Tibial nerve (tissue), 4 donors: ENCODE results near the gene BAD. TPM values are rescaled to one million over a fixed set of nuclear protein-coding genes. Genes with fewer than 3 reads are reported as not detected.

Experiments used
- DNase-seq, 2 donors: peaks; one replicate each; pipeline ENCODE4 v3.0.0-alpha.2; 2019; ENCODE audit warnings: low spot score in 2 of 2
- H3K27ac ChIP-seq, 4 donors: fragments of 200-600 bp; sonication (generic) in 3 of 4; one replicate each; pipeline ENCODE4 v1.5.1; 2017 to 2019; ENCODE audit warnings: mild to moderate bottlenecking in 1 of 4
- H3K27me3 ChIP-seq, 2 donors: fragments of 200-600 bp; sonication (generic) in 1 of 2; one replicate each; pipeline versions ENCODE4 v1.5.1 to v1.6.0; 2017 to 2019
- H3K36me3 ChIP-seq, 3 donors: fragments of 200-600 bp; sonication (generic); one replicate each; pipeline ENCODE4 v1.5.1; 2018 to 2019
- H3K4me1 ChIP-seq, 4 donors: fragments of 200-600 bp; sonication (generic) in 3 of 4; one replicate each; pipeline ENCODE4 v1.5.1; 2017 to 2019
- H3K4me3 ChIP-seq, 4 donors: fragments of 200-600 bp; sonication (generic) in 3 of 4; one replicate each; pipeline ENCODE4 v1.5.1; 2017 to 2019; ENCODE audit warnings: mild to moderate bottlenecking in 1 of 4, moderate library complexity in 1 of 4
- H3K9me3 ChIP-seq, 4 donors: fragments of 200-600 bp; sonication (generic) in 3 of 4; one replicate each; pipeline ENCODE4 v1.5.1; 2017 to 2019
- CTCF ChIP-seq, 5 experiments: fragments of 200-600 bp in 3 of 5; fragments of 450-650 bp in 2 of 5; sonication (generic) in 3 of 5; IDR thresholded peaks; one replicate each; pipeline ENCODE4 v1.5.1; 2016 to 2019; ENCODE audit warnings: antibody characterized with exemption in 5 of 5, mild to moderate bottlenecking in 3 of 5, moderate library complexity in 2 of 5
- EP300 ChIP-seq, 2 donors: sonication (generic); formaldehyde crosslinking; IDR thresholded peaks; one replicate each; pipeline ENCODE4 v1.6.1; 2017; ENCODE audit warnings: antibody characterized with exemption in 2 of 2, mild to moderate bottlenecking in 1 of 2
- POLR2A ChIP-seq, 2 donors: fragments of 450-650 bp; IDR thresholded peaks; one replicate each; pipeline ENCODE4 v1.6.1; 2017; ENCODE audit warnings: antibody characterized with exemption in 2 of 2, mild to moderate bottlenecking in 2 of 2, moderate library complexity in 2 of 2
- WGBS, 2 donors: methylation state at CpG; one replicate each; pipeline ENCODE4 v1.1.5; 2018; 5-methylcytosine and 5-hydroxymethylcytosine counted together
- total RNA-seq, 4 donors: library from RNA; depleted of rRNA; stranded (reverse); fragments of >200 nt; gene quantifications; one replicate each; pipeline ENCODE4 v1.1.0, GENCODE V29; 2016

BAD gene
- total RNA-seq, 4 donors from 2014 or later, result 110 to 143 (median 124) TPM

DNA sequence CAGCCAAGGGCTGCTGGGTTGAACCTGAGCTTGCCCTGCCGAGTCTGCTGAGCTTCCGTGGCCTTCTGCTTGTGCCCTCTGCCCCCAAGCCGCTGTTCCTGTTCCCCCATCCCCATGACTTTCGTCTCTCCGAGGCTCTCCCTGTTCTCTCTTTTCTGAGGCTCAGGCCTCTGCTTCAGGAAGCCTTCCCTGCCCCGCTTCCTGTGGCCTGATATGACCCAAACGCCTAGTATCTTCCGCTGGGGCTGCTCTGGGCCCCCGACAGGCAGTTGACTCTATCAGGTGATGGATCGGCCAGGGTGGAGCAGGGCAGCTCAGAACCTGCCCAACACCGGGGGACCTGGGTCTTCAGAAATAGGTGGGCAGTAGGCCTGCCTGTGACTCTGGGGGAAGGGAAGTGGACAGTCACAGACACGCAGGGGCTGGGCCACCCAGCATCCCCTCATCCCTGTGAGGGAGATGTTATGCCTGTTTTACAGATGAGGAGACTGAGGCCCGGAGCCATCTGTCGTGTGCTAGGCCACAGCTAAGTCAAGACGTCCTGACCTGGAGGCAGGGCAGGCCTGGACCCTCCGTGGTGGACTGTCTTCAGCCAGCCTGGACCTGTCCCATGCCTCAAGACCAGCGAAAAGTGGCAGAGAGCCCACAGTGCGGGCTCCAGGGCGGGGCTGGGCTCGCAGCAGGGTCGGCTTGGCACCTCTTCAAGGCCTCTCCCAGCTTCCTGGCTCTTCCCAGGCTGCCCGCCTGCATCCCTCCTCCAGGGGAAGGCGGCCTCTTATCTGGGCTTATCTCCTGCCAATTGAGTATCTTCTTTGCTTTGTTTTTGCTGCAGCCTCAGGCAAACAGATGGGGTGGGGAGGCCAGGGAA is 16.2 kb downstream of the BAD start:
- peaks cover 0 to 38% (median 25%) of the 10 kb centered on the region in 4 donors for H3K4me1 ChIP-seq
- no peak for TF ChIP-seq EP300 (IDR thresholded peaks at IDR 0.05)
- peaks cover 0 to 41% (median 0%) of the 10 kb centered on the region in 3 donors for H3K36me3 ChIP-seq
- DNase-seq, result peak; percentile 32 to 44
- no peaks in the 10 kb centered on the region for H3K9me3 ChIP-seq
- H3K27me3 ChIP-seq, result no peaks in the 10 kb centered on the region
- H3K27ac ChIP-seq, result peak overlapping the region; percentile 29 to 96 (median 93)
- H3K4me3 ChIP-seq, result peak overlapping the region in 3 of 4 donors; percentile 71 to 98 (median 96)
- WGBS, 2 donors, result 41 to 44% methylated on average over 23 of the region's 23 CpGs

GRCh38 chr11:64267207-64267945 is 17.1 kb downstream of the BAD start:
- TF ChIP-seq EP300 (IDR thresholded peaks at IDR 0.05) (no peak), CTCF (IDR thresholded peaks at IDR 0.05) (no peak)
- Histone ChIP-seq H3K27me3 (no peaks in the 10 kb centered on the region), H3K27ac (peak overlapping the region; percentile 29 to 96 (median 93)), H3K9me3 (no peaks in the 10 kb centered on the region), H3K36me3 (peaks cover 0 to 50% (median 0%) of the 10 kb centered on the region in 3 donors), H3K4me3 (no peak overlapping the region), H3K4me1 (peaks cover 0 to 36% (median 25%) of the 10 kb centered on the region in 4 donors)
- DNase-seq, result no peak
- 76 to 77% methylated on average over 27 of the region's 27 CpGs for WGBS, 2 donors

- Histone ChIP-seq H3K4me3 (no peak overlapping the region), H3K27me3 (no peaks in the 10 kb centered on the region), H3K4me1 (peaks cover 0 to 27% (median 21%) of the 10 kb centered on the region in 4 donors), H3K36me3 (peaks cover 0 to 60% (median 0%) of the 10 kb centered on the region in 3 donors), H3K9me3 (no peaks in the 10 kb centered on the region), H3K27ac (no peak overlapping the region)
- 87 to 90% methylated on average over 13 to 15 of the region's 15 CpGs for WGBS, 2 donors
- DNase-seq, result no peak
- TF ChIP-seq CTCF (IDR thresholded peaks at IDR 0.05) (no peak), EP300 (IDR thresholded peaks at IDR 0.05) (no peak), POLR2A (IDR thresholded peaks at IDR 0.05) (no peak)
Measured at GRCh38 chr11:64266339-64266738, 18.1 kb downstream of the BAD start.

GRCh38 chr11:64265176-64266160 is 19.0 kb downstream of the BAD start:
- TF ChIP-seq POLR2A (IDR thresholded peaks at IDR 0.05) (no peak), EP300 (IDR thresholded peaks at IDR 0.05) (no peak), CTCF (IDR thresholded peaks at IDR 0.05) (no peak)
- H3K27me3 ChIP-seq, result no peaks in the 10 kb centered on the region
- H3K4me3 ChIP-seq, result no peak overlapping the region
- peaks cover 0 to 67% (median 0%) of the 10 kb centered on the region in 3 donors for H3K36me3 ChIP-seq
- no peaks in the 10 kb centered on the region for H3K9me3 ChIP-seq
- 91% methylated on average over 33 of the region's 35 CpGs for WGBS, 2 donors
- no peak overlapping the region for H3K27ac ChIP-seq
- DNase-seq, result no peak
- H3K4me1 ChIP-seq, result peaks cover 0 to 27% (median 21%) of the 10 kb centered on the region in 4 donors

GRCh38 chr11:64264371-64264852 is 20.1 kb downstream of the BAD start:
- TF ChIP-seq EP300 (IDR thresholded peaks at IDR 0.05) (no peak), POLR2A (IDR thresholded peaks at IDR 0.05) (no peak), CTCF (IDR thresholded peaks at IDR 0.05) (no peak)
- no peak overlapping the region for H3K27ac ChIP-seq
- H3K9me3 ChIP-seq, result no peaks in the 10 kb centered on the region
- no peak overlapping the region for H3K4me3 ChIP-seq
- H3K27me3 ChIP-seq, result no peaks in the 10 kb centered on the region
- peaks cover 0 to 27% (median 21%) of the 10 kb centered on the region in 4 donors for H3K4me1 ChIP-seq
- WGBS, 2 donors, result 83 to 89% methylated on average over 10 of the region's 10 CpGs
- DNase-seq, result no peak
- H3K36me3 ChIP-seq, result peaks cover 0 to 78% (median 0%) of the 10 kb centered on the region in 3 donors
